Lower lobe of right lung (tissue), 2 donors: ENCODE data around the gene HSBP1L1. TPM values are rescaled to one million over a fixed set of nuclear protein-coding genes. Genes with fewer than 3 reads are reported as not detected.
A peak's percentile ranks its signal among the peaks of the same experiment; 100 is the strongest.

ENCODE experiments used
- ATAC-seq, 2 donors: fragments of 200-7000 bp; cut with Tn5 transposase; one replicate each; pipeline ENCODE4 v1.9.1; 2020 to 2022; ENCODE audit warnings: mild to moderate bottlenecking in 2 of 2, moderate library complexity in 2 of 2
- DNase-seq: peaks from one replicate; pipeline ENCODE4 v3.0.0-alpha.2; 2020
- H3K27ac ChIP-seq: fragments of 200-600 bp; one replicate; pipeline ENCODE4 v1.8.0; 2022
- H3K27me3 ChIP-seq: fragments of 200-600 bp; one replicate; pipeline ENCODE4 v1.8.0; 2022; ENCODE audit warnings: low read depth
- H3K36me3 ChIP-seq: fragments of 200-600 bp; one replicate; pipeline ENCODE4 v1.8.0; 2022; ENCODE audit warnings: mild to moderate bottlenecking
- H3K4me1 ChIP-seq: fragments of 200-600 bp; one replicate; pipeline ENCODE4 v1.8.0; 2022
- H3K4me3 ChIP-seq: fragments of 200-600 bp; one replicate; pipeline ENCODE4 v1.8.0; 2022; ENCODE audit warnings: mild to moderate bottlenecking
- H3K9me3 ChIP-seq: fragments of 200-600 bp; one replicate; pipeline ENCODE4 v1.8.0; 2022
- CTCF ChIP-seq: fragments of 200-600 bp; IDR thresholded peaks from one replicate; pipeline ENCODE4 v1.8.0; 2022; ENCODE audit warnings: antibody characterized with exemption, mild to moderate bottlenecking
- intact Hi-C: fragments of 100-400 bp; cut with DNase I; formaldehyde crosslinking; loops from one replicate; pipeline ENCODE4 v1.11.0; 2022
- total RNA-seq: library from RNA; stranded (reverse); fragmentation: NEBNext Ultra II Directional; extraction: Animal tissue kit (Norgen Biotek cat#: 25700); gene quantifications from one replicate; pipeline ENCODE4 v1.2.1, GENCODE V29; 2021
- donor health status: DM: no; HTN: yes; CAD: no; lungs with severe emphysema.

Gene HSBP1L1
- total RNA-seq, 1 donor from 2014 or later: 46.6 TPM

- no peak for TF ChIP-seq CTCF
- Histone ChIP-seq H3K4me3 (no peak overlapping the region), H3K36me3 (peaks cover 5% of the 10 kb centered on the region), H3K27ac (peak overlapping the region; percentile 85), H3K27me3 (no peaks in the 10 kb centered on the region), H3K9me3 (no peaks in the 10 kb centered on the region), H3K4me1 (peaks cover 42% of the 10 kb centered on the region)
- peak; percentile 84 for DNase-seq
- peak; percentile 77 for ATAC-seq
- intact Hi-C loops: no loop called here
Measured at GRCh38 chr18:79962311-79962710, 2.1 kb upstream of the HSBP1L1 start.

- no peaks in the 10 kb centered on the region for H3K9me3 ChIP-seq
- intact Hi-C loops: no loop called here
- peaks cover 42% of the 10 kb centered on the region for H3K4me1 ChIP-seq
- no peak for ATAC-seq
- H3K4me3 ChIP-seq: no peak overlapping the region
- H3K27me3 ChIP-seq: no peaks in the 10 kb centered on the region
- DNase-seq: no peak
- peaks cover 10% of the 10 kb centered on the region for H3K36me3 ChIP-seq
- no peak for TF ChIP-seq CTCF
- H3K27ac ChIP-seq: peak overlapping the region; percentile 85
Measured at GRCh38 chr18:79962835-79963657, 1.4 kb upstream of the HSBP1L1 start.

GRCh38 chr18:79963658-79964329 is 649 bp upstream of the HSBP1L1 start:
- peak overlapping the region; percentile 67 for H3K4me3 ChIP-seq
- H3K36me3 ChIP-seq: peaks cover 18% of the 10 kb centered on the region
- peak overlapping the region; percentile 85 for H3K27ac ChIP-seq
- DNase-seq: no peak
- H3K4me1 ChIP-seq: peaks cover 42% of the 10 kb centered on the region
- H3K9me3 ChIP-seq: no peaks in the 10 kb centered on the region
- intact Hi-C loops: no loop called here
- no peak for TF ChIP-seq CTCF
- ATAC-seq: no peak
- no peaks in the 10 kb centered on the region for H3K27me3 ChIP-seq

- no peaks in the 10 kb centered on the region for H3K9me3 ChIP-seq
- TF ChIP-seq CTCF: no peak
- peaks cover 33% of the 10 kb centered on the region for H3K4me1 ChIP-seq
- DNase-seq (peak; percentile 73), ATAC-seq (peak; percentile 68 to 70)
- H3K27ac ChIP-seq: peak overlapping the region; percentile 85
- intact Hi-C loops: no loop called here
- H3K4me3 ChIP-seq: peak overlapping the region; percentile 67
- H3K36me3 ChIP-seq: peaks cover 28% of the 10 kb centered on the region
- H3K27me3 ChIP-seq: no peaks in the 10 kb centered on the region
Measured at GRCh38 chr18:79965119-79965902, 868 bp downstream of the HSBP1L1 start.

- ATAC-seq (no peak), DNase-seq (no peak)
- Histone ChIP-seq H3K36me3 (peaks cover 78% of the 10 kb centered on the region), H3K27ac (no peak overlapping the region), H3K4me1 (peaks cover 2% of the 10 kb centered on the region), H3K9me3 (no peaks in the 10 kb centered on the region), H3K27me3 (no peaks in the 10 kb centered on the region), H3K4me3 (no peak overlapping the region)
- no peak for TF ChIP-seq CTCF
- intact Hi-C loops: no loop called here
Measured at GRCh38 chr18:79970419-79971133, 6.1 kb downstream of the HSBP1L1 start.
